Measurements from ENCODE around the gene SP4. TPM values are rescaled to one million over a fixed set of nuclear protein-coding genes. Genes with fewer than 3 reads are reported as not detected.
A peak's percentile ranks its signal among the peaks of the same experiment; 100 is the strongest.

SP4 gene
- total RNA-seq, 4 donors from 2014 or later = 2.6 to 7.3 (median 6.2) TPM

DNA sequence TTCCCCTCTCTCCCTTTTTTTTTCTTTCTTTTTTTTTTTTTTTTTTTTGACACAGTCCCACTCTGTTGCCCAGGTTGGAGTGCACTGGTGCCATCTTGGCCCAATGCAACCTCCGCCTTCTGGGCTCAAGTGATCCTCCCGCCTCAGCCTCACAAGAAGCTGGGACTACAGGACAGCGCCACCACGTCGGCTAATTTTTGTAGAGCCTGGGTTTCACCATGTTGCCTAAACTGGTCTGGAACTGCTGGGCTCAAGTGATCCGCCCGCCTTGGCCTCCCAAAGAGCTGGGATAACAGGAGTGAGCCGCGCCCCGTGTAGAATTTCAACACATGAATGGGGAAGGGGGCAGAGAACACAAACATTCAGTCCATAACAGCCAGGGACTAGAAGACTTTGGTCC lies 2.6 kb upstream of the SP4 start:
- in situ Hi-C loops (cut with MboI; ENCODE audit: low pct_ligation_motif_present in 1 of 4, low pct_unique_long_range_greater_than_20kb in 1 of 4, low sequenced_read_pairs in 3 of 4) (no loop called here), intact Hi-C loops (cut with DNase I; ENCODE audit: low total_unique reads) (loop anchor here (10.0 kb wide), 1 partner anchor 630 kb away; no protein-coding TSS in a partner anchor)
- no peak for DNase-seq
- Histone ChIP-seq H3K27me3 (no peaks in the 10 kb centered on the region), H3K27ac (no peak overlapping the region), H3K4me1 (peaks cover 4 to 23% (median 11%) of the 10 kb centered on the region in 4 donors), H3K9me3 (no peaks in the 10 kb centered on the region), H3K4me3 (no peak overlapping the region), H3K36me3 (no peaks in the 10 kb centered on the region)
- WGBS, 2 donors (ENCODE audit: low coverage in 1 of 2) = 97% methylated on average over 10 of the region's 10 CpGs; no CpG with 5 or more reads in 1 of the 2 donors
- TF ChIP-seq CTCF (IDR thresholded peaks at IDR 0.05) (no peak), POLR2A (IDR thresholded peaks at IDR 0.05) (no peak), POLR2AphosphoS5 (IDR thresholded peaks at IDR 0.05) (no peak), EP300 (IDR thresholded peaks at IDR 0.05; ENCODE audit: low read depth) (no peak)

DNA sequence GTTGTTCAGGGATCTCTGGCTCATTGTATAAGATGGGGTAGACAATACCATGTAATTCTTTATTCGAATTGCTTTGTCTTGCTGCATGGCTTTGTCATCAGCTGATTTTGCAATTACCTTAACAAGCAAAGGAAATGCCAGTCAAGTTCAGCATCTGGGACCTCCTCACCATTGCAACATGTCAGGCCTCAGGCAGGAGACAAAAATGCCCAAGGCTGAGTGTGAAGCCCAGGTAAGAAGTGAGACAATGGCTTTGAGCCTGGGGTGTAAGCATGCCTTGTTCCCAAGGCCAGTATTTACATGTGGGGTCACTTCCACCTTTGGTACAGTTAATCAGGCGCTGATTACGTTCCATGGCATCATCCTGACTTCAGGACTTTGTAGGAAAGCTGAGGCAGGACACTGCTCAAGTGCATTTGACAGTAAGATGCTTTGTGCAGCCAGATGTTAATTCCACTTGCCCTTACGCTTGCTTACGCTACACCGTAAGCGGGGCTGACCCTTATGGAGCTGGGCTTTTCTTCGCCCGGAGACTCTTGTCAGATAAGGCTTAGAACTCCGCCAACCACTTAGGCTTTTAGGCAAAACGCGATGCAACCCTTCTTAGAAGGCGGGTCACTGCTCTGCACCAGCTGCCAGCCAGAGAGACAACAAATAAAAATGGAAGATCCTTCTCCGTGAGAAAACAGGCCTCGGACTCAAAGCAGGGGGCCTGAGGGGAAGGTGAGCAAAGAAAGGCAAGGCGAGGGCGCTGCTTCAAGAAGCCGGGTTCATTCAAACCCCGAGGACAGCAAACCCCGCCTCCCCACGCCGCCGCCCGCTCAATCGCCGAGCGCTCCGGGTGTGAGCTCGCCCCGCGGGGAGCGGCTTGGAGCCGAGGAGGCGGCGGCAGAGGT lies 1.3 kb upstream of the SP4 start:
- TF ChIP-seq EP300 (IDR thresholded peaks at IDR 0.05; ENCODE audit: low read depth) (no peak), POLR2A (IDR thresholded peaks at IDR 0.05) (no peak), CTCF (IDR thresholded peaks at IDR 0.05) (no peak), POLR2AphosphoS5 (IDR thresholded peaks at IDR 0.05) (no peak)
- DNase-seq = no peak
- no peaks in the 10 kb centered on the region for H3K27me3 ChIP-seq
- in situ Hi-C loops (cut with MboI; ENCODE audit: low pct_ligation_motif_present in 1 of 4, low pct_unique_long_range_greater_than_20kb in 1 of 4, low sequenced_read_pairs in 3 of 4) = no loop called here
- intact Hi-C loops (cut with DNase I; ENCODE audit: low total_unique reads) = loop anchor here (10.0 kb wide), 1 partner anchor 632 kb away; no protein-coding TSS in a partner anchor
- 5 to 10% methylated on average over 8 to 34 of the region's 35 CpGs for WGBS, 2 donors (ENCODE audit: low coverage in 1 of 2)
- H3K9me3 ChIP-seq = no peaks in the 10 kb centered on the region
- H3K36me3 ChIP-seq = no peaks in the 10 kb centered on the region
- peak overlapping the region; percentile 95 to 100 (median 98) for H3K27ac ChIP-seq
- H3K4me3 ChIP-seq = peak overlapping the region; percentile 15 to 97 (median 59)
- peaks cover 4 to 34% (median 11%) of the 10 kb centered on the region in 4 donors for H3K4me1 ChIP-seq

GRCh38 chr7:21427182-21427870 lies 557 bp upstream of the SP4 start:
- peaks cover 4 to 40% (median 11%) of the 10 kb centered on the region in 4 donors for H3K4me1 ChIP-seq
- intact Hi-C loops (cut with DNase I; ENCODE audit: low total_unique reads) = loop anchor here (10.0 kb wide), 1 partner anchor 633 kb away; no protein-coding TSS in a partner anchor
- peak; percentile 81 for TF ChIP-seq POLR2A (IDR thresholded peaks at IDR 0.05)
- TF ChIP-seq EP300 (IDR thresholded peaks at IDR 0.05; ENCODE audit: low read depth) = no peak
- peak in 4 of 5 experiments; percentile 19 to 51 (median 32) for TF ChIP-seq CTCF (IDR thresholded peaks at IDR 0.05)
- TF ChIP-seq POLR2AphosphoS5 (IDR thresholded peaks at IDR 0.05) = peak; percentile 15 to 61 (median 56)

GRCh38 chr7:21428659-21428941 lies 717 bp downstream of the SP4 start:
- Histone ChIP-seq H3K36me3 (no peaks in the 10 kb centered on the region), H3K4me3 (peak overlapping the region; percentile 67 to 97 (median 77)), H3K4me1 (peaks cover 4 to 40% (median 11%) of the 10 kb centered on the region in 4 donors), H3K27ac (peak overlapping the region; percentile 95 to 100 (median 98)), H3K9me3 (no peaks in the 10 kb centered on the region), H3K27me3 (no peaks in the 10 kb centered on the region)
- WGBS, 2 donors (ENCODE audit: low coverage in 1 of 2) = 1 to 3% methylated on average over 5 of the region's 5 CpGs
- intact Hi-C loops (cut with DNase I; ENCODE audit: low total_unique reads) = loop anchor here (10.0 kb wide), 1 partner anchor 634 kb away; no protein-coding TSS in a partner anchor
- TF ChIP-seq POLR2A (IDR thresholded peaks at IDR 0.05) (no peak), EP300 (IDR thresholded peaks at IDR 0.05; ENCODE audit: low read depth) (no peak), CTCF (IDR thresholded peaks at IDR 0.05) (no peak), POLR2AphosphoS5 (IDR thresholded peaks at IDR 0.05) (no peak)
- no peak for DNase-seq
- in situ Hi-C loops (cut with MboI; ENCODE audit: low pct_ligation_motif_present in 1 of 4, low pct_unique_long_range_greater_than_20kb in 1 of 4, low sequenced_read_pairs in 3 of 4) = no loop called here

More at GRCh38 chr7:21427182-21427870, 557 bp upstream of the SP4 start:
- Histone ChIP-seq H3K4me3 (peak overlapping the region; percentile 67 to 99 (median 91)), H3K9me3 (no peaks in the 10 kb centered on the region), H3K27ac (peak overlapping the region; percentile 95 to 100 (median 98)), H3K36me3 (no peaks in the 10 kb centered on the region), H3K27me3 (no peaks in the 10 kb centered on the region)
- 0% methylated on average over 50 of the region's 57 CpGs; no CpG with 5 or more reads in 1 of the 2 donors for WGBS, 2 donors (ENCODE audit: low coverage in 1 of 2)
- peak; percentile 99 for DNase-seq
- in situ Hi-C loops (cut with MboI; ENCODE audit: low pct_ligation_motif_present in 1 of 4, low pct_unique_long_range_greater_than_20kb in 1 of 4, low sequenced_read_pairs in 3 of 4) = no loop called here

Measured in transverse colon (tissue), 4 donors.